Small intestine (tissue), 7 donors: Measurements from ENCODE around the gene BTF3L4. TPM values are rescaled to one million over a fixed set of nuclear protein-coding genes. Genes with fewer than 3 reads are reported as not detected.
A peak's percentile ranks its signal among the peaks of the same experiment; 100 is the strongest.

Experiments used
- DNase-seq, 2 donors: peaks; one replicate each; pipeline versions ENCODE4 v3.0.0 to v3.0.0-alpha.2; 2013
- FAIRE-seq: peaks from 2 replicates; lab custom pipeline; 2012; peaks lifted over from hg19 to GRCh38; lab: Jason Lieb, UNC
- H3K27ac ChIP-seq, 3 donors: one replicate each; pipeline ENCODE4 v1.5.1; 2013; ENCODE audit warnings: low read length in 2 of 3, mild to moderate bottlenecking in 2 of 3, control low read depth in 1 of 3, inconsistent platforms in 1 of 3, low read depth in 1 of 3, moderate library complexity in 1 of 3
- H3K27me3 ChIP-seq, 3 donors: one replicate each; pipeline ENCODE4 v1.6.1; 2013; ENCODE audit warnings: low read length in 3 of 3, inconsistent platforms in 1 of 3; ENCODE audit not compliant: control insufficient read depth in 3 of 3, insufficient read depth in 3 of 3
- H3K36me3 ChIP-seq, 3 donors: one replicate each; pipeline ENCODE4 v1.6.1; 2013; ENCODE audit warnings: low read length in 3 of 3, inconsistent platforms in 1 of 3, low read depth in 1 of 3, mild to moderate bottlenecking in 1 of 3, moderate library complexity in 1 of 3; ENCODE audit not compliant: control insufficient read depth in 3 of 3, insufficient read depth in 2 of 3
- H3K4me1 ChIP-seq, 3 donors: one replicate each; pipeline ENCODE4 v1.6.1; 2013; ENCODE audit warnings: low read length in 2 of 3, inconsistent platforms in 1 of 3, low read depth in 1 of 3, mild to moderate bottlenecking in 1 of 3, moderate library complexity in 1 of 3; ENCODE audit not compliant: control insufficient read depth in 3 of 3, insufficient read depth in 2 of 3
- H3K4me3 ChIP-seq, 3 donors: one replicate each; pipeline ENCODE4 v1.5.1; 2013; ENCODE audit warnings: low read length in 3 of 3, control low read depth in 1 of 3, inconsistent platforms in 1 of 3, low read depth in 1 of 3, mild to moderate bottlenecking in 1 of 3, moderate library complexity in 1 of 3
- H3K9me3 ChIP-seq, 2 donors: one replicate each; pipeline ENCODE4 v1.6.1; 2013; ENCODE audit warnings: low read depth in 1 of 2, low read length in 1 of 2; ENCODE audit not compliant: control insufficient read depth in 2 of 2, insufficient read depth in 1 of 2
- WGBS, 3 donors: extraction: QIAGEN DNeasy Blood & Tissue Kit; methylation state at CpG; one replicate each; pipeline ENCODE4 v1.1.7; 2013; 5-methylcytosine and 5-hydroxymethylcytosine counted together
- polyA plus RNA-seq, 4 donors: library from polyadenylated mRNA; stranded (reverse) in 3 of 4; unstranded in 1 of 4; fragments of 200-250 nt in 3 of 4; fragments of 120-200 nt in 1 of 4; gene quantifications; one replicate each; pipeline versions ENCODE4 v1.2.1 to v1.2.3, GENCODE V29; 2013
- donor health status: healthy with polysubstance abuse.
- donor health status: control.
- donor health status: control.
- donor health status: Bipolar disorder and iron deficiency.
- donor health status: healthy.

BTF3L4 gene
- polyA plus RNA-seq, 4 donors = 9.2 to 34.7 (median 21.3) TPM

- H3K36me3 ChIP-seq = peaks cover 0 to 15% (median 0%) of the 10 kb centered on the region in 3 donors
- H3K4me1 ChIP-seq = peaks cover 0 to 16% (median 4%) of the 10 kb centered on the region in 3 donors
- peak overlapping the region in 2 of 3 donors; percentile 45 to 94 for H3K27ac ChIP-seq
- H3K27me3 ChIP-seq = no peaks in the 10 kb centered on the region
- no peaks in the 10 kb centered on the region for H3K9me3 ChIP-seq
- FAIRE-seq = no peak
- DNase-seq = peak in 1 of 2 donors; percentile 9
- 19 to 38% (median 23%) methylated on average over 5 of the region's 5 CpGs for WGBS, 3 donors
- peak overlapping the region; percentile 69 to 93 (median 90) for H3K4me3 ChIP-seq
These were observed 23.8 kb upstream of the BTF3L4 start for GRCh38 chr1:52032124-52032784.

GRCh38 chr1:52032785-52033131, 23.3 kb upstream of the BTF3L4 start:
- DNase-seq (peak; percentile 43 to 64), FAIRE-seq (no peak)
- peak overlapping the region; percentile 82 to 99 (median 94) for H3K27ac ChIP-seq
- 0 to 4% (median 1%) methylated on average over 24 of the region's 24 CpGs for WGBS, 3 donors
- H3K9me3 ChIP-seq = no peaks in the 10 kb centered on the region
- H3K4me3 ChIP-seq = peak overlapping the region; percentile 69 to 93 (median 90)
- H3K27me3 ChIP-seq = no peaks in the 10 kb centered on the region
- H3K4me1 ChIP-seq = peaks cover 0 to 16% (median 4%) of the 10 kb centered on the region in 3 donors
- H3K36me3 ChIP-seq = peaks cover 0 to 14% (median 0%) of the 10 kb centered on the region in 3 donors

GRCh38 chr1:52033190-52034049, 22.7 kb upstream of the BTF3L4 start, which contains the start of gene KTI12:
Gene KTI12 (minus strand): TSS chr1:52033810. CDS start chr1:52033761, 49 bp downstream.
- H3K27ac ChIP-seq = peak within 1 kb of the TSS; percentile 82 to 99 (median 94)
- H3K36me3 ChIP-seq = peaks cover 0 to 16% (median 0%) of the 10 kb centered on the region in 3 donors
- DNase-seq = peak; percentile 87 to 94
- H3K4me1 ChIP-seq = peaks cover 0 to 14% (median 4%) of the 10 kb centered on the region in 3 donors
- H3K4me3 ChIP-seq = peak within 1 kb of the TSS; percentile 69 to 93 (median 90)
- 2 to 3% (median 2%) methylated on average over 75 to 78 of the region's 78 CpGs for WGBS, 3 donors
- H3K9me3 ChIP-seq = no peaks in the 10 kb centered on the region
- no peak for FAIRE-seq
- H3K27me3 ChIP-seq = no peaks in the 10 kb centered on the region

- 91 to 94% (median 92%) methylated on average over 2 of the region's 2 CpGs for WGBS, 3 donors
- Histone ChIP-seq H3K4me3 (peak overlapping the region in 1 of 3 donors; percentile 90), H3K27ac (peak overlapping the region; percentile 82 to 99 (median 94)), H3K4me1 (peaks cover 0 to 14% (median 4%) of the 10 kb centered on the region in 3 donors), H3K27me3 (no peaks in the 10 kb centered on the region), H3K36me3 (peaks cover 0 to 16% (median 0%) of the 10 kb centered on the region in 3 donors), H3K9me3 (no peaks in the 10 kb centered on the region)
- no peak for DNase-seq
- FAIRE-seq = no peak
These were observed 22.1 kb upstream of the BTF3L4 start for GRCh38 chr1:52034050-52034384.

GRCh38 chr1:52037402-52037814, 18.7 kb upstream of the BTF3L4 start:
- 69 to 86% (median 85%) methylated on average over 5 of the region's 5 CpGs for WGBS, 3 donors
- Histone ChIP-seq H3K36me3 (peaks cover 2 to 30% (median 5%) of the 10 kb centered on the region in 3 donors), H3K4me1 (peaks cover 0 to 7% (median under 1%) of the 10 kb centered on the region in 3 donors), H3K4me3 (no peak overlapping the region), H3K27ac (no peak overlapping the region), H3K9me3 (no peaks in the 10 kb centered on the region), H3K27me3 (no peaks in the 10 kb centered on the region)
- DNase-seq = peak; percentile 24 to 36
- FAIRE-seq = no peak

- H3K4me3 ChIP-seq = no peak overlapping the region
- H3K36me3 ChIP-seq = peaks cover 2 to 26% (median 5%) of the 10 kb centered on the region in 3 donors
- FAIRE-seq (no peak), DNase-seq (no peak)
- no peak overlapping the region for H3K27ac ChIP-seq
- no peaks in the 10 kb centered on the region for H3K9me3 ChIP-seq
- H3K4me1 ChIP-seq = peaks cover 0 to 5% (median 0%) of the 10 kb centered on the region in 3 donors
- no peaks in the 10 kb centered on the region for H3K27me3 ChIP-seq
- 56 to 92% (median 77%) methylated on average over 1 of the region's 1 CpG for WGBS, 3 donors
These were observed 18.2 kb upstream of the BTF3L4 start for GRCh38 chr1:52037909-52038308.

GRCh38 chr1:52041551-52042185, 14.4 kb upstream of the BTF3L4 start:
- no peak overlapping the region for H3K27ac ChIP-seq
- H3K36me3 ChIP-seq = peaks cover 2 to 24% (median 5%) of the 10 kb centered on the region in 3 donors
- DNase-seq (no peak), FAIRE-seq (no peak)
- WGBS, 3 donors = 94 to 98% (median 97%) methylated on average over 4 of the region's 4 CpGs
- H3K4me3 ChIP-seq = no peak overlapping the region
- no peaks in the 10 kb centered on the region for H3K4me1 ChIP-seq
- H3K27me3 ChIP-seq = no peaks in the 10 kb centered on the region
- no peaks in the 10 kb centered on the region for H3K9me3 ChIP-seq

- Histone ChIP-seq H3K36me3 (peaks cover 1 to 18% (median 2%) of the 10 kb centered on the region in 3 donors), H3K27me3 (no peaks in the 10 kb centered on the region), H3K27ac (no peak overlapping the region), H3K4me1 (no peaks in the 10 kb centered on the region), H3K4me3 (no peak overlapping the region), H3K9me3 (no peaks in the 10 kb centered on the region)
- no peak for FAIRE-seq
- DNase-seq = no peak
- WGBS, 3 donors = 57 to 83% (median 76%) methylated on average over 2 of the region's 2 CpGs
These were observed 10.9 kb upstream of the BTF3L4 start for GRCh38 chr1:52045236-52045635.
